GM10248 (cell line): ENCODE measurements around the gene CEP112.

ENCODE experiments used
- CTCF ChIA-PET: fragments of 300-600 bp; sonication (Branson Sonifier 250); formaldehyde crosslinking; extraction: SDS; loops from one replicate; lab custom pipeline; 2021; ENCODE audit warnings: antibody characterized with exemption; lab: Yijun Ruan, JAX
- POLR2A ChIA-PET: fragments of 350-650 bp; sonication (Branson Sonifier 250); formaldehyde crosslinking; extraction: SDS; loops from one replicate; lab custom pipeline; 2020; ENCODE audit warnings: antibody characterized with exemption; lab: Yijun Ruan, JAX
- DNase-seq: peaks from one replicate; pipeline ENCODE4 v3.0.0; 2012; ENCODE audit errors: extremely low spot score
- TF ChIP-seq, protein P1 (sequence below): IDR thresholded peaks from 2 replicates; pipeline ENCODE4 v1.5.1; 2012; ENCODE audit warnings: mild to moderate bottlenecking, low read depth; ENCODE audit errors: extremely low read depth, missing control alignments, control extremely low read depth

The CEP112 gene

DNA sequence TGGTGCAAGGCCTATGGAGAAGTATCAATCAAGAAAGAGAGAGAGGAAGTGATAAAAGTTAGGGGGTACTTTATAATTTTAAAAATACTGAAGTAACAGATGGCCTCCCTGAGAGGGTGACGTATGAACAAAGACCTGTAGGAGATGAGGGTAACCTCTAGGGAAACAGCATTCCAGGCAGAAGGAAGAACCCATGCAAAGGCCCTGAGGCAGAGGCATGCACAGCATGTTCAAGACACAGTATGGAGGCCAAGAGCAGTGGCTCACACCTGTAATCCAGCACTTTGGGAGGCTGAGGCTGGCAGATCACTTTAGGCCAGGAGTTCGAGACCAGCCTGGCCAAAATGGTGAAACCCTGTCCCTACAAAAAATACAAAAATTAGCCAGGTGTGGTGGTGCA is 437.9 kb downstream of the CEP112 start:
- CTCF ChIA-PET, result no interaction called here
- DNase-seq, result no peak
- POLR2A ChIA-PET, result no interaction called here
- TF ChIP-seq, protein P1, sequence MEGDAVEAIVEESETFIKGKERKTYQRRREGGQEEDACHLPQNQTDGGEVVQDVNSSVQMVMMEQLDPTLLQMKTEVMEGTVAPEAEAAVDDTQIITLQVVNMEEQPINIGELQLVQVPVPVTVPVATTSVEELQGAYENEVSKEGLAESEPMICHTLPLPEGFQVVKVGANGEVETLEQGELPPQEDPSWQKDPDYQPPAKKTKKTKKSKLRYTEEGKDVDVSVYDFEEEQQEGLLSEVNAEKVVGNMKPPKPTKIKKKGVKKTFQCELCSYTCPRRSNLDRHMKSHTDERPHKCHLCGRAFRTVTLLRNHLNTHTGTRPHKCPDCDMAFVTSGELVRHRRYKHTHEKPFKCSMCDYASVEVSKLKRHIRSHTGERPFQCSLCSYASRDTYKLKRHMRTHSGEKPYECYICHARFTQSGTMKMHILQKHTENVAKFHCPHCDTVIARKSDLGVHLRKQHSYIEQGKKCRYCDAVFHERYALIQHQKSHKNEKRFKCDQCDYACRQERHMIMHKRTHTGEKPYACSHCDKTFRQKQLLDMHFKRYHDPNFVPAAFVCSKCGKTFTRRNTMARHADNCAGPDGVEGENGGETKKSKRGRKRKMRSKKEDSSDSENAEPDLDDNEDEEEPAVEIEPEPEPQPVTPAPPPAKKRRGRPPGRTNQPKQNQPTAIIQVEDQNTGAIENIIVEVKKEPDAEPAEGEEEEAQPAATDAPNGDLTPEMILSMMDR, result no peak

DNA sequence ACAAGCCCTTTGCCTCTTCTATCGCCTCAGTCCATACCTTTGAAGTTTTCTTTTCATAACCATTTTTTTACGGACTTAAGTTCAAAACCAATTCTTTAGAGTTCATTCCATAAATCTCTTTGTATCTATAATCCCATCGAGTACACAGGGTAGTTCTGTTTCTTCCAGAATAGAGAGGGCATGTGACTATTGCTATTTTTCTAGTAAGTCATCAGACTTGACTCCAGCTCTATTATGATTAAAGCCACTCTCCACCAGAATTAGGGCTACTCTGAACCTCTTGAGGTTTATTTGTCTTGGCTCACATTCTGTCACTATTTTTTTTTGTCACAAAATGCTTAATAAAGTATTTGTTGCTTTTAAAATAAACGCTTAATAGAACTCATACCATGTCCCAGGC is 438.6 kb downstream of the CEP112 start:
- DNase-seq, result no peak
- POLR2A ChIA-PET, result no interaction called here
- CTCF ChIA-PET, result no interaction called here
- TF ChIP-seq, protein P1, result no peak

DNA sequence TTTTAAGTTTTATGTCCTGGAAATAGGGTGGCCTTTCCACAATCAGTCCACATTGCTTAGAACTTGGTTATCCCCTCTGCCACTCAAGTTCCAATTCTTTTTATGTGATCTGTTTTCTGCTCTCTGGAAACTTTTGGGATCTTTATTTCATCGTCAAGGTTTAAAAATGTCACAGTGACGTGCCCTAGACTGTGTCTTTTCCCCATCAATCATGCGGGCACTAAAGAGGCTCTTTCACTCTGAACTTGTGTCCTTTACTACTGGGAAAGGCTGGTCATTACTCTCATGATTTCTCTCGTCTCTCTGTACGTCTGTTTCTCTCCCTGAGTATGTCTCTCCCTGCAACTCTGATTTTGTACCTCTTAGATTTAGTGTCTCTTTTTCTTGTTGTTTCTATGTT is 440.7 kb downstream of the CEP112 start:
- CTCF ChIA-PET, result no interaction called here
- no peak for DNase-seq
- TF ChIP-seq, protein P1, result no peak
- POLR2A ChIA-PET, result no interaction called here

DNA sequence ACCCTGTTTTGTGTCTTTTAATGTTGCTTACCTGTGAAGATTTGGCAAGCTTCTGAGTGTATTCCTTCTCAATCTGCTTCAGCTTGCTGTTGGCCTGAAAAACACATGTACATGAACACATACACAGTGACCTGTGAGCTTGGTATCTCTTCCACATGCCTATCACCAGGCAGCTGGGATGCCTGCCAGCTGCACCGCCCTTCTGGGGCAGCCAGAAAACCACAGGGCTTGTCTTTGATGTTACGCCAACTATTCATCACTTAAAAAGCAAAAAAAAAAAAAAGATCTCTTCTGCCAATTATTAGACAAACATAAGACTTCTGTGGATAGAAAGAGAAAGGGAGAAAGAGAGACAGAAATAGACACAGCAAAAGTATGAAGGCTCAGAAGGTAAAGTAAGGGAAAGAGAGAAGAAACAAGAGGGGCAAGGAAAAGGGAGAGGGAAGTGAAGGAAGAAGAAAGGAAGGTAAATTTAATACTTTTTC is 441.3 kb downstream of the CEP112 start:
- ChIA-PET POLR2A (no interaction called here), CTCF (no interaction called here)
- TF ChIP-seq, protein P1, result no peak
- no peak for DNase-seq

DNA sequence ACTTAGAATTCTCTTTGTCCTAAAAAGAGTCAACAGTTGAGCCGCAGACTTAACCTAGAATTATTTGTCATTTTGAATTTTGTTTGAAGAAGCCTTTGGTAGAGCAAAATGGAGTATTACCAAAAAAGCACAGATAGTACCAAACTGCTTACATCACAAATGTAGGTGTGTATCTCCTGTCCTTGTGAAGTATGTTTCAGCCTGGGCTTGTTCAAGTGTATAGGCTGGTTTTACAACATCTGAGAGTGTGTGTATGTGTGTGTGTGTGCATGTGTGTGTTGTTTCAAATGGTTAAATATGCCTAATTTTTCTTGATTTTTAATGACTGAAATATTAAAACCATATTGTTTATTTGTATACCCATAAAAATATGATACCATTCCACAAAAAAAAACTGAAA is 441.8 kb downstream of the CEP112 start:
- no peak for DNase-seq
- ChIA-PET CTCF (no interaction called here), POLR2A (no interaction called here)
- TF ChIP-seq, protein P1, result no peak

DNA sequence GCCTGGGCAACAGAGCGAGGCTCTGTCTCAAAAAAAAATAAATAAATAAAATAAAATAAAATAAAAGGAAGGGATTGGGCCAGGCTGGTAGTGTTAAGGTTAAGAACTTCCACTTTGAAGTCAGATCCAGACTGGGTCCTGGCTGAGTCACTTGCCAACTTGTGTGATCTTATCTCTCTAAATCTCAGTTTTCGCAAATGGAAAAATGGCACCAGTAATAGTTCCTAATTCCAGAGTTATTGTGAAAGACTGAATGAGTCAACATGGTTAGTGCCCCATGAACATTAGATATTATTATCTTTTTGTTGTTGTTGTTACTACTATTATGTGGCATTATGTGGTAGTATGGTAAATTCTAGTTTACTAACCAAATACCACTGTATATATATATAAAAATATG is 442.5 kb downstream of the CEP112 start:
- TF ChIP-seq, protein P1, result no peak
- CTCF ChIA-PET, result no interaction called here
- DNase-seq, result no peak
- POLR2A ChIA-PET, result no interaction called here

DNA sequence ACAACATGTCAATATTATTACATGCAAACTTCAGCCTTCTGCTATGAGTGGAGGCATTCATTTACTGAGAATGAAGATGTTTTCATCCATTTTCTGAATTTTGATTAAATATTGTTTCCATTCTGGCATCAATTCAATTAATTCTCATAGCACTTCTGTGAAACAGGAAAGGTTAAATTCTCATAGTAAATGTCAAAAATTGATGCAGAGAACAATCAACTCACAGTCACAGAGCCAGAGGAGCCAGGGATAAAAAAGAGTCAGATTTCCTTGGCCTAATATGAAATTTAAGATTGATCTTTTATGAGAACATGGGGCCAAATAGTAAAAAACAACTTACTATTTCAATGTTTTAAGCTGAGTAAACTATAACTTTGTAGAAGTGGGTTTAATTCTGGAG is 446.7 kb downstream of the CEP112 start:
- TF ChIP-seq, protein P1, result no peak
- DNase-seq, result no peak
- CTCF ChIA-PET, result no interaction called here
- POLR2A ChIA-PET, result no interaction called here
